MM.1S (cell line): ENCODE measurements around the gene EVA1C.
A peak's percentile ranks its signal among the peaks of the same experiment; 100 is the strongest.

Experiments
- DNase-seq: peaks from one replicate; pipeline ENCODE4 v3.0.0-alpha.2; 2015
- H2AFZ ChIP-seq: fragments of 300-600 bp; sonication (generic); 2 replicates; pipeline ENCODE4 v1.6.0; 2016; ENCODE audit warnings: antibody characterized with exemption, low read length
- H3F3A ChIP-seq: fragments of 300-600 bp; sonication (generic); 2 replicates; pipeline ENCODE4 v1.6.1; 2016; ENCODE audit warnings: mild to moderate bottlenecking, antibody characterized with exemption, low read length, moderate library complexity, mixed read lengths; ENCODE audit not compliant: insufficient read depth
- H3K27ac ChIP-seq: fragments of 300-600 bp; sonication (generic); 2 replicates; pipeline ENCODE4 v1.5.1; 2016; ENCODE audit warnings: mild to moderate bottlenecking, low read length
- H3K27me3 ChIP-seq: fragments of 300-600 bp; sonication (generic); replicated peaks from 2 replicates; pipeline ENCODE4 v1.6.0; 2016; ENCODE audit warnings: low read length; ENCODE audit not compliant: insufficient read depth
- H3K36me3 ChIP-seq: fragments of 300-600 bp; sonication (generic); replicated peaks from 2 replicates; pipeline ENCODE4 v1.6.1; 2016; ENCODE audit warnings: mild to moderate bottlenecking, low read length, mixed read lengths; ENCODE audit not compliant: insufficient read depth
- H3K4me1 ChIP-seq: fragments of 300-600 bp; sonication (generic); 2 replicates; pipeline ENCODE4 v1.6.1; 2016; ENCODE audit warnings: low read length, mixed read lengths
- H3K4me2 ChIP-seq: fragments of 300-600 bp; sonication (generic); 2 replicates; pipeline ENCODE4 v1.6.0; 2016; ENCODE audit warnings: low read depth, low read length
- H3K4me3 ChIP-seq: fragments of 300-600 bp; sonication (generic); 2 replicates; pipeline ENCODE4 v1.5.1; 2016; ENCODE audit warnings: low read length, mixed read lengths
- H3K79me2 ChIP-seq: fragments of 300-600 bp; sonication (generic); 2 replicates; pipeline ENCODE4 v1.6.1; 2016; ENCODE audit warnings: mixed run types, low read length, mixed read lengths
- H3K9ac ChIP-seq: fragments of 300-600 bp; sonication (generic); 2 replicates; pipeline ENCODE4 v1.6.1; 2016; ENCODE audit warnings: low read length, mixed read lengths
- H3K9me2 ChIP-seq: fragments of 300-600 bp; sonication (generic); replicated peaks from 2 replicates; pipeline ENCODE4 v1.6.1; 2016; ENCODE audit warnings: mild to moderate bottlenecking, low read length, mixed read lengths; ENCODE audit not compliant: insufficient read depth
- H3K9me3 ChIP-seq: fragments of 300-600 bp; sonication (generic); replicated peaks from 2 replicates; pipeline ENCODE4 v1.6.1; 2016; ENCODE audit warnings: mild to moderate bottlenecking, low read length, mixed read lengths; ENCODE audit not compliant: insufficient read depth
- H4K20me1 ChIP-seq: fragments of 300-600 bp; sonication (generic); 2 replicates; pipeline ENCODE4 v1.6.1; 2016; ENCODE audit warnings: mild to moderate bottlenecking, low read length, moderate library complexity, mixed read lengths; ENCODE audit not compliant: insufficient read depth
- CTCF ChIP-seq: fragments of 300-600 bp; sonication (generic); IDR thresholded peaks from 2 replicates; pipeline ENCODE4 v1.5.1; 2016; ENCODE audit warnings: antibody characterized with exemption, low read length, mixed read lengths
- EZH2 ChIP-seq: fragments of 300-600 bp; sonication (generic); optimal IDR thresholded peaks from 2 replicates; pipeline ENCODE3; 2017; ENCODE audit warnings: low read depth, mild to moderate bottlenecking, antibody characterized with exemption, low read length, mixed read lengths
- EZH2phosphoT487 ChIP-seq: fragments of 300-600 bp; sonication (generic); IDR thresholded peaks from 2 replicates; pipeline ENCODE4 v1.6.1; 2018; ENCODE audit warnings: antibody characterized with exemption, low read length

Gene EVA1C

DNA sequence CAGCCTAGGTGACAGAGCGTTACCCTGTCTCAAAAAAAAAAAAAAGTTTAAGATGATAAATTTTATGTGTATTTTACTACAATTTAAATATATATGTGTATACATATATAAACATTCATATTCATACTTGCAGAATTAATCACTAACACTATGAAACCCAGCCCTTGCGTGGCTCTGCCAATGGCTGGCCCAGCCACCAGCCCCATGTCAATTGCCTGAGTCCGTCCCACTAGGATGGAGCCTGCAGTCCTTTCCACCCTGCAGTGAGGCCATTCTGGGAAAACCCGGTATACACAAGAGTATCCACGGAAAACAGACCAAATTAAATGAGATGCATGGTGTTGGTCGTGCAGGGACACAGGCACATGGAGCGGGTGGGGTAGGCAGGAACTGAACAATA is 123.1 kb downstream of the EVA1C start:
- no peak overlapping the region for H3K9ac ChIP-seq
- TF ChIP-seq EZH2, result no peak
- no peak for TF ChIP-seq EZH2phosphoT487
- no peak for TF ChIP-seq CTCF
- H3K27ac ChIP-seq, result no peak overlapping the region
- H3K4me1 ChIP-seq, result no peaks in the 10 kb centered on the region
- H3K4me2 ChIP-seq, result no peak overlapping the region
- H3K9me2 ChIP-seq, result no peaks in the 10 kb centered on the region
- H3K4me3 ChIP-seq, result no peak overlapping the region
- H3K79me2 ChIP-seq, result no peaks in the 10 kb centered on the region
- H3K36me3 ChIP-seq, result no peaks in the 10 kb centered on the region
- H4K20me1 ChIP-seq, result no peaks in the 10 kb centered on the region
- no peak for DNase-seq
- no peaks in the 10 kb centered on the region for H3F3A ChIP-seq
- H3K27me3 ChIP-seq, result no peaks in the 10 kb centered on the region
- no peak overlapping the region for H2AFZ ChIP-seq
- no peaks in the 10 kb centered on the region for H3K9me3 ChIP-seq

GRCh38 chr21:32537569-32537881 is 125.0 kb downstream of the EVA1C start:
- no peaks in the 10 kb centered on the region for H3K9me2 ChIP-seq
- no peaks in the 10 kb centered on the region for H3K79me2 ChIP-seq
- H2AFZ ChIP-seq, result no peak overlapping the region
- no peak overlapping the region for H3K9ac ChIP-seq
- DNase-seq, result peak; percentile 2
- H3K4me1 ChIP-seq, result no peaks in the 10 kb centered on the region
- H3K4me3 ChIP-seq, result no peak overlapping the region
- no peaks in the 10 kb centered on the region for H3K36me3 ChIP-seq
- no peaks in the 10 kb centered on the region for H3F3A ChIP-seq
- H4K20me1 ChIP-seq, result no peaks in the 10 kb centered on the region
- H3K27me3 ChIP-seq, result no peaks in the 10 kb centered on the region
- TF ChIP-seq CTCF (no peak), EZH2phosphoT487 (no peak), EZH2 (no peak)
- H3K9me3 ChIP-seq, result no peaks in the 10 kb centered on the region
- H3K27ac ChIP-seq, result no peak overlapping the region
- no peak overlapping the region for H3K4me2 ChIP-seq

DNA sequence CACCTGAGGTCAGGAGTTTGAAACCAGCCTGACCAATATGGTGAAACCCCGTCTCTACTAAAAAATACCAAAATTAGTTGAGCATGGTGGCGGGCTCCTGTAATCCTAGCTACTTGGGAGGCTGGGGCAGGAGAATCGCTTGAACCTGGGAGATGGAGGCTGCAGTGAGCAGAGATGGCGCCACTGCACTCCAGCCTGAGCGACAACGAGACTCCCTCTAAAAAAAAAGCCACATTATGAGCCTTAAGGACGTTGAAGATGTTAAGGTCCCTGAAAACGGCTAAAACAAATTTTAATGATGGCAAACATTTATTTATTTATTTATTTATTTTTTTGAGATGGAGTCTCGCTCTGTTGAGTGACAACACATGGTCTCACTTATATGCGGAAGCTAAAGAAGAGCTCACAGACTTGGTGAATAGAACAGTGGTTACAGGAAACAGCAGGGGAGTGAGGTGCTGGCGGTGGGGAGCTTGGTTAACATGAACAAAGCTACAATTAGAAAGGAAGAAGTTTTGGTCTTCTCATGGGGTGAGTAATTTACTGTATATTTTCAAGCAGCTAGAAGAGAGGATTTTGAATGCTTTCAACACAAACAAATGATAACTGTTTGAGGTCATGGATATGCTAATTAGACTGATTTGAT is 125.8 kb downstream of the EVA1C start:
- no peak for TF ChIP-seq CTCF
- no peak for TF ChIP-seq EZH2phosphoT487
- no peak for TF ChIP-seq EZH2
- no peak overlapping the region for H2AFZ ChIP-seq
- no peaks in the 10 kb centered on the region for H3K9me3 ChIP-seq

More for the DNA sequence above, 125.8 kb downstream of the EVA1C start:
- H3K27ac ChIP-seq, result no peak overlapping the region
- H3K27me3 ChIP-seq, result no peaks in the 10 kb centered on the region
- peak; percentile 4 for DNase-seq
- no peaks in the 10 kb centered on the region for H4K20me1 ChIP-seq
- no peaks in the 10 kb centered on the region for H3K36me3 ChIP-seq
- no peaks in the 10 kb centered on the region for H3K9me2 ChIP-seq
- H3K4me3 ChIP-seq, result no peak overlapping the region
- H3K4me2 ChIP-seq, result no peak overlapping the region
- H3K4me1 ChIP-seq, result no peaks in the 10 kb centered on the region
- H3F3A ChIP-seq, result no peaks in the 10 kb centered on the region
- H3K9ac ChIP-seq, result no peak overlapping the region
- H3K79me2 ChIP-seq, result no peaks in the 10 kb centered on the region
